ENCODE measurements around the gene AQP10. TPM values are rescaled to one million over a fixed set of nuclear protein-coding genes. Genes with fewer than 3 reads are reported as not detected.
"Not testable (repeated sequence)": the region's sequence is repeated elsewhere in the genome, so short reads cannot be mapped to it uniquely, and the experiment has no call there.

AQP10 gene
- total RNA-seq, 2 donors from 2014 or later = not detected

DNA sequence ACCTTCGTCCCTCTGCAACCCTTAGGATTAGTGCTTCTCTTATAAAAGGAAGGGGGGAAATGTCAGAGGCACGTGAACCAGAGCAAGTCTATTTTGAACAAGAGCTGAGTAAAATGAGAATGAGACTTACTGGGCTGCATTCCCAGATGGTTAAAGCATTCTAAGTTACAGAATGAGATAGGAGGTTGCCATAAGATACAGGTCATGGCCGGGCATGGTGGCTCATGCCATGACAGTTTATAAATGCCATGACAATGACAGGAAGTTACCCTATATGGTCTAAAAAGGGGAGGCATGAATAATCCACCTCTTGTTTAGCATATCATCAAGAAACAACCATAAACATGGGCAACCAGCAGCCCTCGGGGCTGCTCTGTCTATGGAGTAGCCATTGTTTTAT is 2.5 kb upstream of the AQP10 start:
- intact Hi-C loops (cut with DNase I) = no loop called here
- no peak for DNase-seq

DNA sequence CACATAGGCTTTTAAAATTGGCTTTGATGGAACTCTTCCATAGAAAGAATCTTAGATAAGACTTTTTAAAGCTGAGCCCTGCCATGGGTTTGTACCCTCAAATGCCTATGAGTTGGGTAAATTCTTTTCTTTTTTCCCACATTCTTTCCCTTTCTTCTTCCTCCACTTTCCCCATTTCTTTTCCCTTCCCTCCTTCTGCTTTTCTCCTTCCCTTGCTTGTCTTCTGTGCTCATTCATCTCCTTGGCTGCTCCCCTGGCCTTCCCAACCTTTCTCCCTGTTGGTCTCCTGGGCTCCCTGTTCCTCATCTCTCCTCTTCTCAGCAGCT is 679 bp downstream of the AQP10 start:
- DNase-seq; ATAC-seq; intact Hi-C loops (cut with DNase I): not testable (repeated sequence)

More for the DNA sequence above, 2.5 kb upstream of the AQP10 start:
- no peak for ATAC-seq

DNA sequence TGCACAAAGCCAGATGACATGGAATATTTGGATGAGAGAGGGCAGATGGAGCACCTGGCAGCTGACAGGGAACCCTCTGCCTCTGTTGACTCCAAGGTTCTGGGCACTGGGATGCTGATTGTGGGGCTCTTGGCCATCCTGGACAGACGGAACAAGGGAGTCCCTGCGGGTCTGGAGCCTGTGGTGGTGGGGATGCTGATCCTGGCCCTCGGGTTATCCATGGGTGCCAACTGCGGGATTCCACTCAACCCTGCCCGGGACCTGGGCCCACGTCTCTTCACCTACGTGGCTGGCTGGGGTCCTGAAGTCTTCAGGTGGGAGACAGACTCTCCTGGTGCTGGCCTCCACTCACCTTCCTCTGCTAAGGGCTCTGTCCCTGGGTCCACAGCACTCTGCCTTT is 2.6 kb downstream of the AQP10 start:
- no peak for DNase-seq
- ATAC-seq = no peak
- intact Hi-C loops (cut with DNase I) = no loop called here

DNA sequence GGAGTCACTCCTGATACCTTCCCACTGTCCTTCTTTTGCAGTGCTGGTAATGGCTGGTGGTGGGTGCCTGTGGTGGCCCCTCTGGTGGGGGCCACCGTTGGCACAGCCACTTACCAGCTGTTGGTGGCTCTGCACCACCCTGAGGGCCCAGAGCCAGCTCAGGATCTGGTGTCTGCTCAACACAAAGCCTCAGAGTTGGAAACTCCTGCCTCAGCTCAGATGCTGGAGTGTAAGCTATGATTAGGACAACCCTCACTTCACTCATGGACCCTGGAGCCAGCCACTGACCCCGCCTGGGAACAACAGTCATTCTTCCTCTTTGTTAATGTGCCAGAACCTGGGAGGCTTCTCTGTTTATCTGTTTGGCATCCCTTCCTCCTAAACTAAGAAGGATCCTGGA is 3.3 kb downstream of the AQP10 start:
- ATAC-seq (no peak), DNase-seq (no peak)
- intact Hi-C loops (cut with DNase I) = no loop called here

DNA sequence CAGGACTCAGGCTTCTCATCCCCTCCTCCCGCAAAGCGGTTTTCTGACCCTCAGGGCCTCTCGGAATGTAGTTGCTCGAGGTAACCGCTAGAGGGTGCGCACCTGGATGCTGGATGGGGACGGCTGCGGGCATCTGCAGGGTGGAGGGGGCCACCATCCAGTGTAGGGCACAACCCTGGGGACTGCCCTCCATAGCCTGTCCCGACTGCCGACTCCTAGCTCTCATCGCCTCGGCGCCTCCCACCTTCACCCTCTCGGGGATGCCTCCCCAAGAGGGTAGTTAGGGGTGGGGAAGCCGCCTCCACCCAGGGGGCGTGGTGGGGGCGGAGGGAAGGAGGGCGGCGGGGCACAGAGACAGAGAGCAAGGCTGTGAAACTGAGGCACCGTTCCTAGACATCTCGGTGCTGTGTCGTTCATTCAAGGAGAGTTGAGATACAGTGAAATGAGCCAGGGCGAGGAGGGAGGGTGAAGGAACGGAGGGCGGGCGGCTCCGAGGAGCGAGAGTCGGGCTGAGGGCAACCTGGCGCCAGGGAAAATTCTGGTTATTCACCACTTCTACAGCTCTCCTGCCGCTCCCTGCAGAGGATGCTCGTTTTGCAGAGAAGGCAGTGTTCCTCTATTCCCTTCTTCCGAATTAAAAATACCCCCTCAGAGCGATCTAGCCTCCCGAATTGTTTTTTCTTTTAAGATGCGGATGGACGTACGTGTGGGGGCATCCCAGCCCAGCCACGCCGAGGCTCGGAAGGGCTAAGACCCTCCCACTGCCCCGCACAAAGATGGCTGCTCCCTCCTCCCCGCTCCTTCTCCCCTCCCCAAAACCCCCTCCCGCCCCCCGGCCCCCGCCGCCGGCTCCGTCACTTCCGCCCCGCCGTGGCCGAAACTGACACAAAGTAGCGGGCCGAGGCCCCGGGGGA is 4.0 kb downstream of the AQP10 start, which contains the start of gene ATP8B2:
Gene ATP8B2 (plus strand): TSS at position 857 of the 914 bp plus-strand sequence. CDS start 2,617 bp downstream, outside the sequence.
- DNase-seq = peak; percentile 79
- peak; percentile 43 to 58 for ATAC-seq
- intact Hi-C loops (cut with DNase I) = no loop called here

DNA sequence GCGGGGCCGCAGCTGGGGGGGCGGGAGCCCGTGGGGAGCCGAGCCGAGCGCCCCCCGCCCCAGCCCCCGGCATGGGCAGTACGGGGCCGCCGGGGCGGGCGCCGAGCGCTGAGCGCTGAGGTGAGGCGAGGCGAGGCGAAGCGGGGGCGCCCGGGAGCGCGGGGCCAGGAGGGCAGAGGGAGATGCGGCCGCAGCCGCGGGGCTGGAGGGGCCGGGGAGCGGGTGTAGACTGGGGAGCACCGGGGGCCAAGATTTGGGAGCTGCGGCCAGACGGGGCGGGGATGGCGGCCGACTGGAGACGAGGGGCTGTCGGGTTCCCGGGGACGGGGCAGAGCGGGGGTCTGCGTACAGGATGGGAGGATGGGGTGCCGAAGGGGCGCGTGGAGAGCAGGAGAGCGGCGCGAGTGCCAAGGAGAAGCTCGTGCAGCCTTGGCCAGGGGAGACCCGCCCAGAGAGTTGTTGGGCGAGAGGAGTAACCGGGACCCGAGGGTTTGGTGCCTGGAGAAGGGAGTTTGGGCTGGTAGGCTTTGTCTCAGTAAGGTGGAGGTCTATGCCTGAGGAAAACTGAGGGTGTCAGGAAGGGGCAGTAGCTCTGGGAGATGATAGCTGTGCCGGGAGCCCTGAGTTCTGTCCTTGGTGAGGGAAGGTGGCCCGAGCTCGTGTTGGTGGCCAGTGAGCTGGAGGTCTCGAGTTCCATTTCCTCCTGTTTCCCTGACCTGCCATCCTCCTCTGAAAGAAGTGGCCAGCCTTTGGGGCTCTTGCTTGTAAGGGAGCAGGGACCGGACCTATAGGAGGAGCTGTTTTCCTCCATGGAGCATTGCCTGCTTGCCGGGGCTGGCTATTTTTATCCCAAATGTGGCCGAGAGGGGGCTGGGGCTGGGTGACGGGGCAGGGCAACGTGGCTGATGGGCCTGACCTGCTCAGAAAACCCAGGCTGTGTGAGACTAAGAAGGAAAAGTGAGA is 5.0 kb downstream of the AQP10 start:
- intact Hi-C loops (cut with DNase I) = no loop called here

DNA sequence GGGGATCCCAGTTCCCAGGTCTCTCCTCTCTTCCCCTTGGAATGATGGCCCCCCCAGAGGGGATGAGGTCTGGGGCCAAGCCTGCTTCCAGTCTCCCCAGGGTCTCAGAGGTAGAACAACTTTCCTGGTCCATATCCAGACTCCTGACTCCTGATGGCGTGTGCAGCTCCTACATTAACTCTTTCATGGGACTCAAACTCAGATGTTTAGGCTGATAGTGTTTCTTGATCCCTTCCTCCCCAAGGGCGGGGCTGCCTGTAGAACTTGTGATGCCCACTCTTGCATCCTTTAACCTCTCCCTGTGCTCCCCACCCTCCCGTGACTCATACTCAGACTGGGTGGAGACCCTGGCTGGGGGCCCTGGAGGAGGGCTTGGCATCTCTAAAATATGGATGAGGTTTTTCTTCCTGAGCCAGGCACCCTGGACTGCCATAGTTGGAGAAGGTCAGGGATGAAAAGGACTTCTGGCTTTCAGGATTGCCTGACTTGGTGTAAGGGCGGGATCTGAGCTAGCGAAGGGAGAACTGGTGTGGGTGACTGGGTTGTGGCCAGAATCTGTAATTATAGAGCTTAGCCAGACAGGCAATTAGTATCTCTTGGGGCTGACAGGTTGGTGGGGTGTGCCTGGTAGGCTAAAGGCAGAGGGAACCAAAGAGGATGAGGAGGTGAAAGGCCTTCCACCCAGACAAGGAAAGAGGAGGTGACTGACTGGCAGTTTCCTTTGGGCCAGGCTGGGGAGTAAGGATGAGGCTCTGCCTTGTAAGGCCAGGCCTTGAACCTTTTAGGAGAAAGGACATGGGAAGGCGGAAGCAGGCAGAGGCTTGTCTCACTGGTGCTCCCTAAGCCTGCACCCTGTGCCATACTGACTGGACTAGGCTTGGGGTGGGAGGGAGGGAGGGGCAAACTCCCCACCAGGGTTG is 5.9 kb downstream of the AQP10 start:
- peak; percentile 2 to 65 for ATAC-seq
- peak; percentile 77 for DNase-seq
- intact Hi-C loops (cut with DNase I) = no loop called here

More for the DNA sequence above, 5.0 kb downstream of the AQP10 start:
- DNase-seq (peak; percentile 73), ATAC-seq (peak; percentile 56 to 64)

DNA sequence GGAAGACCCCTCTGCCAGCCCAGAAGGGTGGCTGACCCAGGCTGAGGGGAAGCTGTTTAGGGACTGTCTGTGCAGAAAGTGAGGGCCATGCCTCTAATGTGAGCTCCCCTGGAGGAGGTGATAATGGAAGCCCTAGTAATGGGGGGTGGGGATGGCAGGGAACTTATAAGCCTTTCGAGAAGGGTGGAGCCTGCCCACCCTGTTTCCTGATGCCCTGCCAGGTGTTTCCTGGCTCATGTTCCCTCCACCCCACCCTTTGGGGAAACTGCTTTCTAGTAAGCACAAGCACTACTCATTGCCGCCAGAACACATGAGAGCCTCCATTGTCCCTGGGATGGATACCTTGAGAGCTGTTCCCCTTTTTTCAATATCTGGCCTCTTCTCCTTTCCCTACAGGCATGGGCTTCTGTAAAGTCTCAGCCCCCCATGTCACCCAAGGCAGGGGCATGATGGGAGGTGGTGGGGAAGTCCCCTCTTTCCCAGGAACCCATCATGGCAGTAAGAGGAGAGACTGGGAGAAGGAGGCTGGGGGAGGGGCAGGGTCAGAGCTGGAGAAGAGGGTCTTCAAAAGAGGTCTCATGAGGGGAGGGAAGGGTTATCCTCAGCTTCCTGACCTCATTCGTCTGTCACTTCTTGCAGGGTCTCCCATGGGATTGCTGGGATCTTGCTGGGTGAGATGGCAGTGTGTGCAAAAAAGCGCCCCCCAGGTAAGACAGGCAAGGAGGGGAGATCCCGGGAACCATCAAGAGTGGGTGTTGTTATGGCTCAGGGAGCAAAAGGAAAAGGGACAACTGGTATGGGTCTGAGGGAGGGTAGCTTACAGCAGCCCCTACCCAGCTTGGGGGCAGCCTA is 6.8 kb downstream of the AQP10 start:
- intact Hi-C loops (cut with DNase I) = no loop called here
- no peak for DNase-seq

DNA sequence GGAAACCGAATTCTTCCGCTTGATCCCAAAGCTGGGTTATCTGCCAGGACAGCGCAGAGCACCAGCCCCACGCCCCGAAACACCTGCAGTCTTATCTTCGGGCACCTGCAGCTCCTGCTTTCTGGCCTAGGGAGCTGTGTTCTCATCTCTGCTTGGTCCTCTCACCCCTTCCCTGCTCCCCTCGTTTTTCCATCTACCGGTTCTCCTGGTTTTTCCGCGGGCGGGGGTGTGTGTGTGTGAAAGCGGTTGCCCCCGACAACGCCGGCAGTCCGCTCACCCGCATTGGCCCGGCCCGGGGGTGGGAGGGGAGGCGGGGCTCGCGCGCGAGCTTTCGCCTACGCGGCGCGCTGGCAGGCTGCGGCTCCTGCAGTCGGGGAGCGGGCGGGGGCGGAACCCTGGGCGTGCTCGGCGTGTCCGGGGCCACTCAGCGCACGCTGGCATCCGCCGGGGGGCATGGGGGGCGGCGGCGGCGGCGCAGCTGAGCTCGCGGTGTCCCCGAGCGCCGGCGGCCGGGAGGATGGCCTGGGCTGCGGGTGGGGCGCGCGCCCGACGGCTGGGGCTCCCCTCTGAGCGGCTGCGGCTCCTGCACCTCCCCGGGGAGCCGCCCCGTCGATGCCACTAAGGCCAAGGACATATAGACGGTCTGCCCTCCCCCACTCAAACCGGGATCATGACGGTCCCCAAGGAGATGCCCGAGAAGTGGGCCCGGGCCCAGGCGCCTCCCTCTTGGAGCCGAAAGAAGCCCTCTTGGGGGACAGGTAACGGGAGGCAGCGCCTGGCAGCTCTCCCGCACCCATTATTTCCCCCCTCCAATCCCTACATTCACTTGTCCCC is 7.6 kb downstream of the AQP10 start:
- intact Hi-C loops (cut with DNase I) = no loop called here
- DNase-seq (peak; percentile 90), ATAC-seq (peak; percentile 67 to 79)

More for the DNA sequence above, 6.8 kb downstream of the AQP10 start:
- ATAC-seq = no peak

DNA sequence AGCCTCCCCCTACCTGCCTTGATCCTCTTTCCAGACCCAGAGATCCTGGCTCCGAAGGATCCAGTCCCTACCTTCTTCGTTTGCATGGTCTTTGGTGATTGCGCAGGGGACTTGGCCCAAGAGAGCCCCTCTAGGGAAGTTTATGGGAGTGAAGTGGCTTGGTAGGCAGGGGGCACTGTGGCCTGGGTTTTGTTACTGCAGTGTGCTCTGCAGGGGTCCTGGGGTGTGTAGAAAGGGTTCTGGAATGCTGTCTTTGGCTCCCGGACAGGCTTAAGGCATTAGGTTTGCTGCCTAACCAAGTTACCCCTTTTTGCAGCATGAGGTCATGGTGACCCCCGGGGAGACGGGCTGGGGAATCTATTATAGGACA is 8.2 kb downstream of the AQP10 start:
- intact Hi-C loops (cut with DNase I) = no loop called here
- ATAC-seq = no peak

DNA sequence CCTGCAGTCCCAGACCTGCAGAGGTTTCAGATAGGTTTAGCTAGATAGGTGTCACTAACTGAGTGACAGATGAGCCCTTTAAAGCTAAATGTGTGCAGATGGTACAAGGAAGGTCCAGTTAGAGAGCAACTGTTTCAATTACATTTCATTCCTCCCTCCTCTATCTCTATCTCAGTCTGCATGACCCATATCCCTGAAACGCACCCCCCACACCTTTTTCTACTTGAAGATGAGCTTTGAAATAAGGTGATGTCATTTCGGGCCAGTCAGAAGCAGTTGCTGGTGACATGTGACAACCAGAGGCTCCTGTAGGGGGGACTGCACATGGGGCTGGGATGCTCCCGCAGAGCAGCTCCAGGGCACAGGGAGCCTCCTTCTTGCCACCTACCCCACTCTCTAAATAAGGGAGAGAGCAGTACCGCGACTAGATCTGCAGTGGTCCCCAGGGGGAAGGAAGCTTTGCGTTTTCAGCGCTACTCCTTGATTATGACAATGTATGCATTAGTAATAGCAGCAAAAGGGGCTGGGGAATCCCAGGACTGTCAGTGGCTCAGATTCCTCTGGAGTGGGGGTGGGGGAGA is 8.7 kb downstream of the AQP10 start:
- DNase-seq = no peak
- no peak for ATAC-seq
- intact Hi-C loops (cut with DNase I) = no loop called here

More for the DNA sequence above, 8.2 kb downstream of the AQP10 start:
- no peak for DNase-seq

DNA sequence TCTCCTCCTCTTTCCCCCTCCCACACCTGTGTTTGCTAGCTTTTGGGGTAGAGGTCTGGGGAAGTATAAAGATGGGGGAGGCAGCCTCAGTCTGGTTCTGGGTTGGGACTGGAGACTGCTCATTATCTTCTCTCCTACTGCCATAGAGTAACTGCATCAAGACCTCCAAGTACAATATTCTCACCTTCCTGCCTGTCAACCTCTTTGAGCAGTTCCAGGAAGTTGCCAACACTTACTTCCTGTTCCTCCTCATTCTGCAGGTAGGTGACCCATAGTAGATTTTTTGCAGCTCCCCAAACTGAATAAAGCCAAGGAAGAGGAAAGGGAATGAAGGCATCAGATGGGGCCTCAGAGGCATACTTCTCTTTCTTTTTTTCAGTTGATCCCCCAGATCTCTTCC is 9.8 kb downstream of the AQP10 start:
- ATAC-seq (no peak), DNase-seq (no peak)
- intact Hi-C loops (cut with DNase I) = no loop called here

DNA sequence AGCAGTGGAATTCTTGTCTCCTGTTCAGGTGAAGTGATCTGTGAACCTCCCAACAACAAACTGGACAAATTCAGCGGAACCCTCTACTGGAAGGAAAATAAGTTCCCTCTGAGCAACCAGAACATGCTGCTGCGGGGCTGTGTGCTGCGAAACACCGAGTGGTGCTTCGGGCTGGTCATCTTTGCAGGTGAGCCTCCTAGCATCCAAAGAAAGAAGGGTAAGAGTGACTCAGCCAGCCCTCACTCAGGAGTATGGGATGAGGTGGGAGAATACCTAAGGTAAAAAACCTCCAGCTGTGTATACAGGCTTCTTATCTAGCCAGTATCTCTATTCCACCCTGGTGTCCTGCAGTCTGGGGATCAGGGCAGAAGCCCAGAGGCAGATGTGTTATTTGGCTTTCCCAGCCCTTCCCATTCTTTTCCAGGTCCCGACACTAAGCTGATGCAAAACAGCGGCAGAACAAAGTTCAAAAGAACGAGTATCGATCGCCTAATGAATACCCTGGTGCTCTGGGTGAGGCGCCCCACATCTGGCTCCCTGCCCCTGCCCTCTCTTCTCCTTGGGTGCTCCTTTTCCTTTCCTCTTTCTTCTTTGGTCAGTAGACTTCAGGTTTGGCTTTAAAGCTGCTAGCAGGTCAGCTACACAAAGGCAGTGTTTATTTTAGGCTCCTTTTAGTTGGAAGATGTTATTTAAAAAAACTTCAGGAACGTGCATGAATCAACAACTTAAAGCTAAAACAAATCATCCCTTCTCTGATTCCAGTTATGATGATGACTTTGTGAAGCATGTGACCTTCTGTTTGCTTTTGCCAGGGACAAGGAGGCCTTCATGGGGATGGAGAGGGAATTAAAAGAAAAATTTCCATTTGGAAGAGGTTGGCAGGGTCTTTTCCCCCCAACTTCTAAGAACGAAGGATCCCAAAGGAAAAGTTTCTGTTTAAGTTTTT is 13.5 kb downstream of the AQP10 start:
- intact Hi-C loops (cut with DNase I) = no loop called here
- ATAC-seq = no peak

DNA sequence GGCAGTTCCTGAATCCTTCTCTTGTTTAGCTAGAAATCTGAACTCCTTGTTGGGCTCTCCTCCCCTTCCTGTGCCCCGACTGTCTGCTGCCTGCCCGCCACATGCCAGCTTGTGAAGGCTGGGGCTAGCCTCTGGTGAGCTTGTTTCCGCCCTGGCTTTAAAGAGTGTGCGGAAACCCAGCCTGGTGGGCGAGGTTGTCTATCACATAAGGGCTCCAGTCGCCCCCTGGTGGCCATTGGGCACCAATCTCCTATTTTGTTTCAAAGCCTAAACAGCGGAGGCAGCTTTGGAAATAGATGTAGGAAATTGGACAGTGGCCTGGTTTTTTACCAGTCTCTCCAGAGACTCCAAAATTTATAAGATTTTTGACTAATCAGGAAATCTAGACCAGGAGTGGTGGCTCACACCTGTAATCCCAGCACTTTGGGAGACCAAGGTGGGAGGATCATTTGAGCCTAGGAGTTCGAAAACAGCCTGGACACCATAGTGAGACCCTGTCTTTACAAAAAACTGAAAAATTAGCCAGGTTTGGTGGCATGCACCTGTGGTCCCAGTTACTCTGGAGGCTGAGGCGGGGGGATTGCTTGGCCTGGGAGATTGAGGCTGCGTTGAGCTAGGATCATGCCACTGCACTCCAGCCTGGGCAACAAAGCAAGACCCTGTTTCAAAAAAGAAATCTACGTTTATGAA is 14.3 kb downstream of the AQP10 start:
- peak; percentile 93 for DNase-seq
- ATAC-seq = peak; percentile 80 to 86
- intact Hi-C loops (cut with DNase I) = no loop called here

More for the DNA sequence above, 13.5 kb downstream of the AQP10 start:
- DNase-seq = no peak
